Measurements from ENCODE around the gene CDKN2A.

CDKN2A gene

DNA sequence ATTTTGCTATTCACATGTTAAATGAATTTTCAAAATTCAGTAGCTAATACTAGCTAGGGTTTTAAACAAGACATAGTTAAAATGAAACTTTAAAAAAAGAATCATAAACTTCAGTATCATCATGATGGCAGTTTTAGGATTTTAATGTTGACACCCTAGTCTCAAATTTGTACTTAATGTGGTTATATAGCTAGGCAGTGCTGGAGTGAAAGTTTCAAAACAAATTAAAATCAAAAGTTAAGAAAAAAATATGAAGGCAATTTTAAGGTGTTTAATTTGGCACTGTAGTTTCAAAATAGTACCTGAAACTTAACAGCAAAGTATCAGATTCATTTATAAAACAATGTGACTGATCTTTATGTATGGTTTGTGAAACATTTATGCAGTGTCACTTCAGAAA, 34.2 kb upstream of the CDKN2A start:
- TF ChIP-seq, protein P1, sequence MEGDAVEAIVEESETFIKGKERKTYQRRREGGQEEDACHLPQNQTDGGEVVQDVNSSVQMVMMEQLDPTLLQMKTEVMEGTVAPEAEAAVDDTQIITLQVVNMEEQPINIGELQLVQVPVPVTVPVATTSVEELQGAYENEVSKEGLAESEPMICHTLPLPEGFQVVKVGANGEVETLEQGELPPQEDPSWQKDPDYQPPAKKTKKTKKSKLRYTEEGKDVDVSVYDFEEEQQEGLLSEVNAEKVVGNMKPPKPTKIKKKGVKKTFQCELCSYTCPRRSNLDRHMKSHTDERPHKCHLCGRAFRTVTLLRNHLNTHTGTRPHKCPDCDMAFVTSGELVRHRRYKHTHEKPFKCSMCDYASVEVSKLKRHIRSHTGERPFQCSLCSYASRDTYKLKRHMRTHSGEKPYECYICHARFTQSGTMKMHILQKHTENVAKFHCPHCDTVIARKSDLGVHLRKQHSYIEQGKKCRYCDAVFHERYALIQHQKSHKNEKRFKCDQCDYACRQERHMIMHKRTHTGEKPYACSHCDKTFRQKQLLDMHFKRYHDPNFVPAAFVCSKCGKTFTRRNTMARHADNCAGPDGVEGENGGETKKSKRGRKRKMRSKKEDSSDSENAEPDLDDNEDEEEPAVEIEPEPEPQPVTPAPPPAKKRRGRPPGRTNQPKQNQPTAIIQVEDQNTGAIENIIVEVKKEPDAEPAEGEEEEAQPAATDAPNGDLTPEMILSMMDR (IDR thresholded peaks at IDR 0.05; ENCODE audit: borderline replicate concordance, insufficient read depth, low read depth, low read length): no peak
- H3K4me3 ChIP-seq (ENCODE audit: low read depth, low read length): no peak overlapping the region

DNA sequence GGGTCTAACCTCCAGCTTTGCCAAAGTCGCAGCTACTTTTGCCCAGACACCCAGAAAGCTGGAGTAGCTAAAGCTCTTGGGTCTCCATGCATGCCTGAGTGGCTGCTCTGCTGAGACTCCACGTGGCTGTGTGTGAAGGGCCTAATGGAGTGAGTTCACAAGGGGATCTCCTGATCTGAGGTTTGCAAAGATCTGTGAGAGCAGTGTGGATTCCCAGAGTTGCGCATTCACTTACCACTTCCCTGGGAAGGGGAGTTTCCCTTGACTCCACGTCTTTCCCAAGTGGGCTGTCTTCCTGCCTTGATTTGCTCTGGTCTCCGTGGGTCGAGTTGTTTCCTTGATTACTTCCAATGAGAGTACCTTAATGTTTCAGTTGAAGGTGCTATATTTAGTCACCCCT, 32.5 kb upstream of the CDKN2A start:
- no peak overlapping the region for H3K4me3 ChIP-seq (ENCODE audit: low read depth, low read length)
- TF ChIP-seq, protein P1 (IDR thresholded peaks at IDR 0.05; ENCODE audit: borderline replicate concordance, insufficient read depth, low read depth, low read length): no peak

DNA sequence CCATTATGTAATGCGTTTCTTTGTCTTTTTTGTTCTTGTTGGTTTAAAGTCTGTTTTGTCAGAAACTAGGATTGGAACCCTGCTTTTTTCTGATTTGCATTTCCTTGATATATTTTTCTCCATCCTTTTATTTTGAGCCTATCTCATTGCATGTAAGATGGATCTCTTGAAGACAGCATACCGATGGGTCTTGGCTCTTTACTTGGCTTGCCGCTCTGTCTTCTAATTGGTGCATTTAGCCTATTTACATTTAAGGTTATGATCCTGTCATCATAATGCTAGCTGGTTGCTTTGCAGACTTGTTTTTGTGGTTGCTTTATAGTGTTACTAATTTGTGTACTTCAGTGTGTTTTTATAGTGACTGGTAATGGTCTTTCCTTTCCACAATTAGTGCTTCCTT, 28.2 kb upstream of the CDKN2A start:
- H3K4me3 ChIP-seq (ENCODE audit: low read depth, low read length): no peak overlapping the region
- TF ChIP-seq, protein P1 (IDR thresholded peaks at IDR 0.05; ENCODE audit: borderline replicate concordance, insufficient read depth, low read depth, low read length): no peak

DNA sequence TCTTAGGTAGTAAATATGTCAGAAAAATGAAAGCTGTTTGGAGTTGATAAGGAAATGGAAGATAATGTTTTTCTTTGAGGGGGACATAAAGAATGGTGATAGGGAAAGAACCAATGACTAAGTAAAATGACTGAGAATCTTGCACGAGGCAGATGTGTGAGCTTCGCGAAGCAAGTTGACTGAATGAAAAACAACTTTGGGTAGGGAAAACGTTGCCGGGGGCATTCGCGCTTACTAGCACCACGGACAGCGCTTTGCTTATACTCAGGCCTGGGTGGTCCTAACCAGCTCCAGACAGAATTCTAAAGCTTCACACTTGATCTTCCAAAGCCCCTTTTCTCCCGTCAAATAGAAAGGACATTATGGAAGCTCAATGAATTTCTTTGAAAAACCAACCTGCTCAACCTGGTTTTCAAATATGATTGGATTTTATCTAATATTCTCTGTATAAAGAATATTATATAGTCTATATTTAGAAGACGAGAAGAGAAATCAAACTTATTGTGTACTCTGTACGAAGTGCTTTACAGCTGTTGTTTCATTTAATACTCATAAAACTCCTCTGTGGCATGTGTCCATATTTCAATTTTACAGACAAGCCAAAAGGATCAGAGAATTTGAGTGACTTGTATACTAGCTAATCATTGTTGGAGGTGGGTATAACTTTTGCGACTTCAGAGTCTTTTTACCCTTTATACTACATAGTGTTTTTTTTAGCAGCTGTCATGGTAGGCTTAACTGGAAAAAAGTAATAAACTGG, 16.9 kb upstream of the CDKN2A start:
- no peak overlapping the region for H3K4me3 ChIP-seq (ENCODE audit: low read depth, low read length)
- TF ChIP-seq, protein P1 (IDR thresholded peaks at IDR 0.05; ENCODE audit: borderline replicate concordance, insufficient read depth, low read depth, low read length): no peak

DNA sequence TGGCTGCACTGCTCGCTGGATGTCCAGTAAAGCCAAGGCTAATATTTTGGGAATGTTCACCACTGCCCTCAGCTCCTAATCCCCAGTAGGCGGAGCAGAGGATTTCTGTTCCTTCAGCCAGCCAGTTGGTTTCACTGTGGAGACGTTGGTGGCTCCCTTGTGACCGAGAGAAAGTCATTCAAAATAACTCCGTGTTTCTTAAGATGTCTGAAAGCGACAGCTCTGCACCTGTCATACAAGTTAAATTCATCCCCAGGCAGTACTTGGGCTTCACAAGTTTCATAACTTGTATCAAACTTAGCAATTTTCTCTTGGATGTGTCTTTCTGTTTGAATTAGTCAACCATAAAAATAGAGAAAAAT, 15.3 kb upstream of the CDKN2A start:
- peak overlapping the region; percentile 70 for H3K4me3 ChIP-seq (ENCODE audit: low read depth, low read length)
- TF ChIP-seq, protein P1 (IDR thresholded peaks at IDR 0.05; ENCODE audit: borderline replicate concordance, insufficient read depth, low read depth, low read length): no peak

DNA sequence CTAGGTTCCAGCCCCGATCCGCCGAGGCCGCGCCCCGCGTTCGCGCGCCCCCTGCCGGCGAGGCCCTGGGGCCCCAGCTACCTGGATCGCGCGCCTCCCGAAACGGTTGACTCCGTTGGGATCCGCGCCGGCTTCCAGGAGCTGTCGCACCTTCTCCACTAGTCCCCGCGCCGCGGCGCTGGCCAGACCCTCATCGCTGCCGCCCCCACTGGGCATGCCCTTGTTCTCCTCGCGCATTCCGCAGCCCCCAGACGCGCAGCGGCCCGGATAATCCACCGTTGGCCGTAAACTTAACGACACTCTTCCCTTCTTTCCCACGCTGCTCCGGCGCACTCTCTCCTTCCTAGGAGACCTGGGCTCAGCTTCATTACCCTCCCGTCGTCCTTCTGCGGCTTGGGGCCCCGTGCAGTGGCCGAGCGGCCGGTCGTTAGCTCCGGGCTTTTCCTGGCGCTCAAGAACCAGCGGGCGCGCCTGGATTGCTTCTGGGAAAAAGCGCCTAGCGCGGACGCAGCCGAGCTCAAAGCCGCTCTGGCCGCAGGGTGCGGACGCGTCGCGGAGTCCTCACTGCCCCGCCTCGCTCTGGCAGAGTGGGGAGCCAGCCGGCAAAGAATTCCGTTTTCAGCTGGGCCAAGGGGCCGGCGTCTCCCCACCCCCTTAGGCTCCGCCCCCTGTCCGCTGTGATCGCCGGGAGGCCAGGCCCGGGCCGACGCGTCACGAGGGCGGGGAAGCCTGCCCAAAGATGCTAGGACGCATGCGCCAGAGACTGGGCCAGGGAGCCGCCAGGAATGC, 14.7 kb upstream of the CDKN2A start, which contains the start of gene CDKN2B:
TSS of gene CDKN2B (minus strand) at position 589 of the 789 bp plus-strand sequence. CDS start at position 237, 352 bp downstream.
- TF ChIP-seq, protein P1 (IDR thresholded peaks at IDR 0.05; ENCODE audit: borderline replicate concordance, insufficient read depth, low read depth, low read length): peak; percentile 97

DNA sequence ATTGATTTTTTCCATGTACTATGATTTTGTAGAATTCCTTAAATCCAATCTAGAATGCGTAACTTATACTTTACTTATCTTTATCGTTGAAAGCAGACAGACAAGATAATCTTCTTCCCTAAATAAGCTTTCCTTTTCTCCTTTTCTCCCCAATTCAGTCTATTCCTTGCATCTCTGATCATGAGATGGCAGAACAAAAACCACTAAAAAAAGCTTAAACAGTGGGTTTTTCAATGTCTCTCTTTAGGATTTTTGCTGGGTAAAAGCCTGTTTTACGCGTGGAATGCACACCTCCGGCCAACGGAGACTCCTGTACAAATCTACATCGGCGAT, 14.2 kb upstream of the CDKN2A start:
- no peak overlapping the region for H3K4me3 ChIP-seq (ENCODE audit: low read depth, low read length)
- TF ChIP-seq, protein P1 (IDR thresholded peaks at IDR 0.05; ENCODE audit: borderline replicate concordance, insufficient read depth, low read depth, low read length): no peak

More for the DNA sequence above, 14.7 kb upstream of the CDKN2A start, which contains the start of gene CDKN2B:
- H3K4me3 ChIP-seq (ENCODE audit: low read depth, low read length): peak within 1 kb of the TSS; percentile 70
